Heart left ventricle (tissue), 16 donors: ENCODE data around the gene RTP3. TPM values are rescaled to one million over a fixed set of nuclear protein-coding genes. Genes with fewer than 3 reads are reported as not detected.

ENCODE experiments used
- ATAC-seq, 4 donors: fragments of 200-7000 bp; cut with Tn5 transposase; one replicate each; pipeline ENCODE4 v1.9.1; 2020 to 2022; ENCODE audit warnings: moderate library complexity in 4 of 4, mild to moderate bottlenecking in 3 of 4, moderate number of reproducible peaks in 1 of 4
- DNase-seq, 5 donors: peaks; one replicate each; pipeline ENCODE4 v3.0.0-alpha.2; 2020
- H3K27ac ChIP-seq, 12 donors: fragments of 200-600 bp; sonication (generic) in 4 of 12; one replicate each; pipeline versions ENCODE4 v1.5.0 to v1.8.0; 2016 to 2022; ENCODE audit warnings: mild to moderate bottlenecking in 2 of 12
- H3K27me3 ChIP-seq, 9 donors: fragments of 200-600 bp; sonication (generic) in 2 of 9; one replicate each; pipeline versions ENCODE4 v1.5.1 to v1.8.0; 2016 to 2022; ENCODE audit warnings: mild to moderate bottlenecking in 3 of 9
- H3K36me3 ChIP-seq, 9 donors: fragments of 200-600 bp; sonication (generic) in 2 of 9; one replicate each; pipeline versions ENCODE4 v1.5.0 to v1.8.0; 2018 to 2022; ENCODE audit warnings: mild to moderate bottlenecking in 2 of 9
- H3K4me1 ChIP-seq, 12 donors: fragments of 200-600 bp; sonication (generic) in 4 of 12; one replicate each; pipeline versions ENCODE4 v1.5.0 to v1.8.0; 2016 to 2022; ENCODE audit warnings: mild to moderate bottlenecking in 3 of 12
- H3K4me3 ChIP-seq, 12 donors: fragments of 200-600 bp; sonication (generic) in 4 of 12; one replicate each; pipeline versions ENCODE4 v1.5.0 to v1.8.0; 2017 to 2022; ENCODE audit warnings: mild to moderate bottlenecking in 9 of 12, moderate library complexity in 4 of 12
- H3K9me3 ChIP-seq, 12 donors: fragments of 200-600 bp; sonication (generic) in 4 of 12; one replicate each; pipeline versions ENCODE4 v1.5.0 to v1.8.0; 2016 to 2022; ENCODE audit warnings: mild to moderate bottlenecking in 1 of 12
- CTCF ChIP-seq, 12 donors: fragments of 200-600 bp; sonication (generic) in 4 of 12; IDR thresholded peaks; one replicate each; pipeline versions ENCODE4 v1.5.0 to v1.8.0; 2018 to 2022; ENCODE audit warnings: antibody characterized with exemption in 12 of 12, mild to moderate bottlenecking in 5 of 12
- POLR2A ChIP-seq, 2 donors: fragments of 450-650 bp; IDR thresholded peaks; one replicate each; pipeline ENCODE4 v1.6.1; 2017; ENCODE audit warnings: antibody characterized with exemption in 2 of 2, mild to moderate bottlenecking in 2 of 2, moderate library complexity in 2 of 2
- WGBS, 4 donors: extraction: QIAGEN DNeasy Blood & Tissue Kit in 2 of 4; methylation state at CpG; one replicate each; pipeline versions ENCODE4 v1.1.5 to v1.1.7; 2013 to 2018; 5-methylcytosine and 5-hydroxymethylcytosine counted together
- intact Hi-C, 10 donors: fragments of 100-400 bp; cut with DNase I; formaldehyde crosslinking; loops; one replicate each; pipeline versions ENCODE4 v1.11.1 to v1.14.2; 2022
- polyA plus RNA-seq, 2 donors: library from polyadenylated mRNA; stranded (reverse); fragments of 200-250 nt; gene quantifications; one replicate each; pipeline ENCODE4 v1.2.3, GENCODE V29; 2013
- total RNA-seq, 9 donors: library from RNA; depleted of rRNA in 2 of 9; stranded (reverse); fragments of >200 nt in 2 of 9; fragmentation: NEBNext Ultra II Directional in 3 of 9; extraction: Animal tissue kit (Norgen Biotek cat#: 25700) in 3 of 9; gene quantifications; one replicate each; pipeline versions ENCODE4 v1.1.0 to v1.2.4, GENCODE V29; 2016 to 2023
- donor health status: ischemic (EF 13 %, LVEDD 7.1; RV severe dilation, severe dysfunction).
- donor health status: healthy with polysubstance abuse.
- donor health status: DM: no; HTN: yes; CAD: no.
- donor health status: DM: no; HTN: no; CAD: no.
- donor health status: ischemic (EF 25% LVEDD 6.9; RV normal size, moderate dysfunction).
- donor health status: ischemic (EF 25% LVEDD 5.7; RV mildly dilated, moderate dysfunction).
- donor health status: healthy.
- donor health status: DM: yes; HTN: yes; CAD: no.
- donor health status: ischemic (EF 35%, LVEDD 5.7; RV mildly dilated, moderate dysfunction).
- donor health status: nonischemic (EF 11% LVEDD 7.7; RV severe dilation, severe dysfunction).
- donor health status: DM: yes; HTN: yes; CAD: no.
- donor health status: PGD.
- donor health status: ischemic (EF 29% LVEDD 5.4; RV normal size, mild dysfunction).
- donor health status: nonischemic (EF 23%, LVEDD 6.1; RV moderate dilation, normal function).

The RTP3 gene
- total and polyA plus RNA-seq, 11 donors = not detected

- WGBS, 4 donors = 92 to 96% (median 94%) methylated on average over 4 of the region's 4 CpGs
- no peak overlapping the region for H3K27ac ChIP-seq
- no peak for ATAC-seq
- no peak overlapping the region for H3K4me3 ChIP-seq
- peaks cover 0 to 5% (median 0%) of the 10 kb centered on the region in 12 donors for H3K4me1 ChIP-seq
- intact Hi-C loops = loop anchor here in 1 of 10 donors (10.0 kb wide), 1 partner anchor 143 kb away; no protein-coding TSS in a partner anchor
- no peaks in the 10 kb centered on the region for H3K27me3 ChIP-seq
- no peaks in the 10 kb centered on the region for H3K9me3 ChIP-seq
- no peaks in the 10 kb centered on the region for H3K36me3 ChIP-seq
- TF ChIP-seq POLR2A (IDR thresholded peaks at IDR 0.05) (no peak), CTCF (IDR thresholded peaks at IDR 0.05) (no peak)
- no peak for DNase-seq
Measured at GRCh38 chr3:46481636-46482035, 16.1 kb upstream of the RTP3 start.

- intact Hi-C loops = loop anchor here in 1 of 10 donors (10.0 kb wide), 1 partner anchor 142 kb away; no protein-coding TSS in a partner anchor
- Histone ChIP-seq H3K27me3 (no peaks in the 10 kb centered on the region), H3K4me1 (peaks cover 0 to 5% (median 0%) of the 10 kb centered on the region in 12 donors), H3K4me3 (no peak overlapping the region), H3K9me3 (no peaks in the 10 kb centered on the region), H3K27ac (no peak overlapping the region), H3K36me3 (no peaks in the 10 kb centered on the region)
- ATAC-seq (no peak), DNase-seq (no peak)
- TF ChIP-seq CTCF (IDR thresholded peaks at IDR 0.05) (no peak), POLR2A (IDR thresholded peaks at IDR 0.05) (no peak)
- 80 to 95% (median 89%) methylated on average over 1 of the region's 1 CpG for WGBS, 4 donors
Measured at GRCh38 chr3:46482632-46483350, 15.0 kb upstream of the RTP3 start.

GRCh38 chr3:46483825-46484224 is 14.0 kb upstream of the RTP3 start:
- Histone ChIP-seq H3K4me1 (peaks cover 0 to 8% (median under 1%) of the 10 kb centered on the region in 12 donors), H3K4me3 (no peak overlapping the region), H3K27me3 (no peaks in the 10 kb centered on the region), H3K27ac (no peak overlapping the region), H3K9me3 (no peaks in the 10 kb centered on the region), H3K36me3 (no peaks in the 10 kb centered on the region)
- DNase-seq (peak in 1 of 5 donors; percentile 41), ATAC-seq (peak in 3 of 4 donors; percentile 21 to 63 (median 37))
- TF ChIP-seq POLR2A (IDR thresholded peaks at IDR 0.05) (no peak), CTCF (IDR thresholded peaks at IDR 0.05) (no peak)
- intact Hi-C loops = loop anchor here in 1 of 10 donors (10.0 kb wide), 1 partner anchor 141 kb away; no protein-coding TSS in a partner anchor
- 89 to 93% (median 91%) methylated on average over 2 of the region's 2 CpGs for WGBS, 4 donors

GRCh38 chr3:46484388-46484787 is 13.4 kb upstream of the RTP3 start:
- ATAC-seq = no peak
- WGBS, 4 donors = 94 to 100% (median 100%) methylated on average over 1 of the region's 1 CpG
- H3K27me3 ChIP-seq = no peaks in the 10 kb centered on the region
- TF ChIP-seq POLR2A (IDR thresholded peaks at IDR 0.05) (no peak), CTCF (IDR thresholded peaks at IDR 0.05) (no peak)
- no peak overlapping the region for H3K27ac ChIP-seq
- H3K36me3 ChIP-seq = no peaks in the 10 kb centered on the region
- no peak overlapping the region for H3K4me3 ChIP-seq
- peaks cover 0 to 12% (median 2%) of the 10 kb centered on the region in 12 donors for H3K4me1 ChIP-seq
- no peak for DNase-seq
- no peaks in the 10 kb centered on the region for H3K9me3 ChIP-seq
- intact Hi-C loops = loop anchor here in 1 of 10 donors (10.0 kb wide), 1 partner anchor 140 kb away; no protein-coding TSS in a partner anchor
